T47D (cell line): ENCODE results near the gene BMPR1B.
"Not testable (repeated sequence)": the region's sequence is repeated elsewhere in the genome, so short reads cannot be mapped to it uniquely, and the experiment has no call there.

Experiments
- DNase-seq, 2 experiments: peaks; one replicate each; pipeline versions ENCODE4 v3.0.0 to v3.0.0-alpha.2; 2011 to 2012; ENCODE audit warnings: low read depth in 1 of 2, low spot score in 1 of 2
- JUND ChIP-seq: IDR thresholded peaks from 2 replicates; pipeline ENCODE4 v1.6.1; 2012; ENCODE audit warnings: low read depth
- in situ Hi-C: cut with HindIII; loops from 2 replicates; pipeline ENCODE4 v1.10.0; 2016; ENCODE audit warnings: low sequenced_read_pairs, low pct_unique_long_range_greater_than_20kb

The BMPR1B gene

DNA sequence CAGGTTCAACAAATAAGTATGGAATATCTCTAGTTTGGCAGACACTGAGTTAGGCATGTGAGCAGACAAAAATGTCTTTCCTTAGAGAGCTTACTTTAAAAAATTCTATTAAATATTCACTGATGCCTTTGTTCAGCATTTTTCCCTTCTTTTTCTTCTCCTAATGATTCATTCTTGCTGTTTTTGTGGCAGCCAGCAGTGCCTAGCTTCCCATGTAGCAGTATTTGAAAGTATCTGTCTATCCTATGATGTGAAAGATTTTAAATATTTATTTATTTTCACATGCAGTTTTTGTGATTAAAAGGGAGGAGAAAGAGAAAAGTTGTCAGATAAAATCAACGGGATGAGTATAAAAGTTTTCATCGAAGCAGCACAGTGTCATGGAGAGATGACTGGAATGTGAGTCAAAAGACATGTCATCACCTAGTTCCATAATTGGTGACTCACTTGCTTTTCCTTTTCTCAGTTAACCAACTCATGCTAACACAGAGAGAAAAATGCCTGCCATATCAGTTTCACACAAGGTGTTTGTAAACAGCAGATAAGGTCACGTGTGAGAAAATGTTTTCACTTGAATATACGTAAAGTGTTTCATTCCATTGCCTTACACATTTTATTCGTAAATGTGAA is 69.8 kb downstream of the BMPR1B start:
- in situ Hi-C loops = no loop called here
- DNase-seq = no peak
- no peak for TF ChIP-seq JUND

DNA sequence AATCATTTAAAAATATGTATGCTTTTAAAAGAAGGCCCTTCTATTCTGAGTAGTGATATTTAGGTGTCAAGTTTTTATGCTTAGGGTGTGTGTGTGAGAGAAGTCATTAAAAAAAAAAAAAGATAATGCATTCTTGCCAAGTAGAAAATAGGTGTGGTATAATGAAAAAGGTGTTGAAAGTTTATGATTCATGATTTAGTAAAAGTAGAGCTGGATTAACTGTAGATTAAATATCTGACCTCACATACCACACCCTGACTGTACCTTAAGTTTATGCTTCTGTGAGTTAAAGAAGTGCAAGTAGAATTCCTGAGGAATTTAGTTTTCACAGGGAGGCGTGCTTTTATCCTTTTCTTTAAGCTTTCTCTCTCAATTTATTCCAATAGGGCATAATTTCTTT is 71.1 kb downstream of the BMPR1B start:
- no peak for TF ChIP-seq JUND
- no peak for DNase-seq
- in situ Hi-C loops = no loop called here

DNA sequence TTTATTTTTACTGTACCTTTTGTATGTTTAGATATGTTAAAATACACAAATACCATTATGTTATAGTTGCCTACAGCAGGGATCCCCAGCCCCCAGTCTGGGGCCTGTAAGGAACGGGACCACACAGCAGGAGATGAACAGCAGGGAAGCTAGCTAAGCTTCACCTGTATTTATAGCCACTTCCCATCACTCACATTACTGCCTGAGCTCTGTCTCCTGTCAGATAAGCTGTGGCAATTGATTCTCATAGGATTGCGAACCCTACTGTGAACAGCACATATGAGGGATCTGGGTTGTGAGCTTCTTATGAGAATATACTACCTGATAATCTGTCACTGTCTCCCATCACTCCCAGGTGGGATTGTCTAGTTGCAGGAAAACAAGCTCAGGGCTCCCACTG is 73.9 kb downstream of the BMPR1B start:
- TF ChIP-seq JUND = no peak
- in situ Hi-C loops = no loop called here
- no peak for DNase-seq

DNA sequence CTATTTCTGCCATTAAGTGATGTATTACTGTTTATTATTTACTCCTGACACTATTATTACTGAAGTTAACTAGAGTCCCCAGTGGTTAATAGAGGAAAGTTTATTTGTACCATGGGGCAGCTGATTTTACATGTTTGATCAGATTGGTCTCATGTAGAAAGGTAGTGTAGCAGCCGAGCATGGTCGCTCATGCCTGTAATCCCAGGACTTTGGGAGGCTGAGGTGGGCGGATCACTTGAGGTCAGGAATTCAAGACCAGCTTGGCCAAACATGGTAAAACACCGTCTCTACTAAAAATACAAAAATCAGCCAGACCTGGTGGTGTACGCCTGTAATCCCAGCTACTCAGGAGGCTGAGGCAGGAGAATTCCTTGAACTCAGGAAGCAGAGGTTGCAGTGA is 74.6 kb downstream of the BMPR1B start:
- in situ Hi-C loops, DNase-seq: not testable (repeated sequence)

DNA sequence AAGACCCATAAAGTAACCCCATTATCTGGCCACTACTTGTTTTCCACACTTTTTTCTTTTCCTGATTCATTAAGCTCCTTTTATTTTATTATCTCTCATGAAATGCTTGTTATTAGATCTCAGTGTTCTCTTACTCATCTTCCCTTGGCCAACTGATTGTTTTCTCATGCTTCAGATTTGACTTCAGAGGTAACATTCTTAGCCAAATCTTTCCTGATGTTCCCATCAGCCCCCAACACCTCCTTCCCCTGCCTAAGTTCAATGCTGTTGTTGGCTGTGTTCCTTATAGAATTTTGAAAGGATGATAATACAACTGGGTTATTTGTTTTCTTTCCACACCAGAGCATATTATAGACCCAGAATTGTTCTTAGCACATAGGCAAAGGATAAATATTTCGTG is 75.6 kb downstream of the BMPR1B start:
- in situ Hi-C loops = no loop called here
- TF ChIP-seq JUND = no peak
- DNase-seq = no peak

DNA sequence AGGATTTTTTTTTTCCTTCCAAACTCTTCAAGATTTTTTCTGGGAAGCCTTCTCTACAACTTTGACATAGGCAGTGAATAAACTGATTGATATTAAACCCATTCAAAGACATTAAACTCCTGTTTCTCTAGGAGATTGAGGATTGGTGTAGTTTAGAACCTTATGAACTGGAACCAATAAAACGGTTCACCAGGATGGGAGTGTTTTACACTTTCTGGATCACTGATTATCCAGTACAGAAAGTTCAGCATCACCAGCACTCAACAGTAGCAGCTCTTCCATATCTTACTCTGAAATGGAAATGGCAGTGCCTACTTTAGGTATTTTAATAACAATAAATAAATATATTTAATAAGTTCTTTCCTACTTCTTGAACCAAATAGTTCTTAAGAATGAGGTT is 76.7 kb downstream of the BMPR1B start:
- TF ChIP-seq JUND = no peak
- no peak for DNase-seq
- in situ Hi-C loops = no loop called here

DNA sequence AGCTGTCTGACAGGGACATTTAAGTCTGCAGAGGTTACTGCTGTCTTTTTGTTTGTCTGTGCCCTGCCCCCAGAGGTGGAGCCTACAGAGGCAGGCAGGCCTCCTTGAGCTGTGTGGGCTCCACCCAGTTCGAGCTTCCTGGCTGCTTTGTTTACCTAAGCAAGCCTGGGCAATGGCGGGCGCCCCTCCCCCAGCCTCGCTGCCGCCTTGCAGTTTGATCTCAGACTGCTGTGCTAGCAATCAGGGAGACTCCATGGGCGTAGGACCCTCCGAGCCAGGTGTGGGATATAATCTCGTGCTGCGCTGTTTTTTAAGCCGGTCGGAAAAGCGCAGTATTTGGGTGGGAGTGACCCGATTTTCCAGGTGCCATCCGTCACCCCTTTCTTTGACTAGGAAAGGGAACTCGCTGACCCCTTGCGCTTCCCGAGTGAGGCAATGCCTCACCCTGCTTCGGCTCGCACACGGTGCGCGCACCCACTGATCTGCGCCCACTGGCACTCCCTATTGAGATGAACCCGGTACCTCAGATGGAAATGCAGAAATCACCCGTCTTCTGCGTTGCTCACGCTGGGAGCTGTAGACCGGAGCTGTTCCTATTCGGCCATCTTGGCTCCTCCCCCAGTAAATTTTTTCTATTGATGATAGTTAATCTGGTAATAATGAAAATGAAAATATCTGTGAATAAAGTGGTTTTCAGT is 83.6 kb downstream of the BMPR1B start:
- in situ Hi-C loops, DNase-seq: not testable (repeated sequence)

DNA sequence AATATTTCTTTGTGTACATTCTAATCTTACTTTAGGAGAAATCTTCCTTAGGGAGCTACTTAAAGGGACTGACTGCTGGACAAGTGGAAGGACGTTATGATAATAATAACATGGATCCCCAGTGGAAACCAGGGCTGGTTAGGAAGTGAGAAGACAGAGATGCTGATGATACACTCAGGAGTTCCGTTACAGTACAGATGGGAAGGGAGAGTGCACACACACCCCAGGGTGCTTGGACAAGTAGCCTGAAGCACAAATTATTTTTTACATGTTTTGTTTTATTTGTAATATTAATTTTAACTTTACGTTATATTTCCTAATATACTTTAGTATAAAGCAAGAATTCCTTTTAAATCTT is 84.1 kb downstream of the BMPR1B start:
- no peak for DNase-seq
- in situ Hi-C loops = no loop called here

DNA sequence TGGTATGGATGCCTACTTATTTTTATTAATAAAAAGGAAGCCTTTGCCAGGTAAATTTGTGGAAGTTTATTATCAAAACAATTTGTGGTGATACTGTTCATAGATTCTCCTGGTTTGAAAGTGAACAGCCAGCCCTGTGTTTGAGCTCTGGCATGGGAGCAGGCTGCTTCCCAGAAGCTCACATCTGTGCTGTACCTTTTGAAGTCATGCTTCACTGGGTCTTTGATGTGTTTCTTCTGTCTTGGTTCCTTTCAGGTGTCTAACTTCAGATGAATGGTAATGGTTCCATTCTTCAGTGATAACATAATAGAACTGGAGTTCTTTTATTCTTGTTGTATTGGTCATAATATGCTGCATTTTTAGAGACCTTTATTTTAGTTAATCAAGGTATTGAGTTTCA is 85.5 kb downstream of the BMPR1B start:
- in situ Hi-C loops = no loop called here

More for the DNA sequence above, 84.1 kb downstream of the BMPR1B start:
- no peak for TF ChIP-seq JUND

DNA sequence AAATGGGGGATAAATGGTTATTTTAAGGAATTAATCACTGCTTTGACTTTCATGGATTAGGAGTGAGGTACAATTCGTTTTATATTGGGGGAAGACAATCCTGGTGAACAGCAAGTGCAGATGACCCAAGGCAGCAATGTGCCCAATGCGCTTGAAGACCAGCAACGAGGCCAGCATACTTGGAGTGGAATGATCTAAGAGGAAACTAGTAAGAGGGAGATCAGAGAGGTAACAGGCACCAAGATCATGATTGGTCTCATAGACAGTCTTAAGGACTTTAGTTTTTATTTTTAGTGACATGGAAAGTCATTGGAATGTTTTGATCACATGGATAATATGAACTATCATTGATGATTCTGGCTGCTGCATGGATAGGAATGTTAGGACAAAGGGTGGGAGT is 90.6 kb downstream of the BMPR1B start:
- in situ Hi-C loops = no loop called here
- no peak for DNase-seq
- no peak for TF ChIP-seq JUND

More for the DNA sequence above, 85.5 kb downstream of the BMPR1B start:
- DNase-seq = no peak
- no peak for TF ChIP-seq JUND

DNA sequence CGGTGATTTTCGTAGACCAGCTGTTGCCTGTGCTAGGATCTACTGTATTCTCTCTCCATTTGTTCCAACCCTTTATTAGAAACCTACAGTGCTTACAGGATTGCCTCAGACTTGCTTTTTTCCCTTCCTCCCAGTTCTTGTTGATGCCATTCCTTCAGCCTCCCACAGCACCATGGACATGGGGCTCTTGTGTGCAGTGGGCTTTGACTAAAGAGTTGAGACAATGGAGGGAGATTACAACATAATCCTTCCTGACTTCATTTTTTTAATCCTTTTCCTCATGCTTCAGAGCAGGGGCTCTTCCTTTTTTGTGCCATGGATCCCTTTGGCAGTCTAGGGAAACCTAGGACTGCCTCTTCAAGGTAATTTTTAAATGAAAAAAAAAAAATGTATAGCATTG is 92.1 kb downstream of the BMPR1B start:
- no peak for TF ChIP-seq JUND
- in situ Hi-C loops = no loop called here
- no peak for DNase-seq

DNA sequence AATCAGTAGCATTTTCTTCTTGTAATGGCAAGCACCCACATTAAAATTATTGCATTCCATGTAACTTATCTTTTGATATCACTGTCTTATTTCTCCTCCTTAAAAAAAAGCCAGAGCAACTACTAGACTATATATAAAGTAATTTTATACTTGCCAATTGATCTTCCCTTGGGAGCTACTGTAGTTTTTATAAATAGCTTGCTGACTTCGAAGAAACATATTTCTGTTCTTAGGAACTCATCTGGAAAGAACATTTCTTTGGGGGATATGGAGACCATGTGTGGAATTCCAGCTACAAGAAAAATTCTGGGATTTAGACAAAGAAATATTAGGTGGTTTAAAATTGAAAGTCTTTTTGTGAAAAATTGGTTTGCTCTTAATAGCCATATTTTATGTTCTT is 94.9 kb downstream of the BMPR1B start:
- in situ Hi-C loops = no loop called here
- no peak for DNase-seq
- TF ChIP-seq JUND = no peak

DNA sequence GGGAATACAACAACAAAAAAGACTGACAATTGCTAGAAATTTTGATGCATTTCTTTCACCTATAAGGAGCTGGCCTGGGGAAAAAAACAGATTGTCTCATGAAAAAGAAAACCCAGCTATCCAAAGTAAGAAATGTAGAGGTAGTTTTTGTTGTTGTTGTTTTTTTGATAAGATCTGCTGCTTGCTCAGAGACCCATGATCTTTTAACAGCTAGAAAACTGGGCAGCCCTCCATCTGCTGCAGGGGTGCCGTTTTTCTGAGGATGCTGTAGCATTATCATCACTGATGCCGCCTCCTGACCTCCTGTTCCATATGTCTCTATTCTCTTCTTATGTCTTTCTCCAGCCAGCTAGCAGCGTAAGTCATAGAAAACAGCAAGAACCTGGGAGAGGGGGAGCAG is 98.3 kb downstream of the BMPR1B start:
- in situ Hi-C loops = no loop called here
- no peak for DNase-seq
- no peak for TF ChIP-seq JUND

DNA sequence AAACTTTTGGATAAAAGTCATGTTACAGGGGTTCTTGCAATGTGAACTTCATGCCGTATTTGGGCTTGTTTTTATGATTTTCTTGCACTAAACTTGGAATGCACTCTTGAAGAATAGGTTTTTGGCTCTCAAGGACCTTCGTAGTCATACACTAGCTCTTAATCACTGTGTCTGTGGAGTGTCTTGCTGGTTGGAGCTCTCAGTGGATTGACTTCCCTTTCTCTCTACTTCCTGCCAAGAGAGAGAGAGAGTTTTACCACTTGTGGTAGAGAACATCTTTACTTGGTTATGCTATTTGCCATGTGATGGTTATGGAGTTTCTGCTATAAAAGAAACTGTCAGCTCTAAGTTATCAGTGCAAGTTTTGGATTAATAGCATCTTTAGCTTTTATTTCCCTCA is 112.4 kb downstream of the BMPR1B start:
- in situ Hi-C loops = no loop called here
- TF ChIP-seq JUND = no peak
- no peak for DNase-seq
